Activated CD4-positive, alpha-beta T cell treated with anti-CD3 and anti-CD28 coated beads, Interleukin-2, amount 50 U/mL, for 4 hours (primary cell): ENCODE results near the gene GRIK5.
A peak's percentile ranks its signal among the peaks of the same experiment; 100 is the strongest.
"Not testable (repeated sequence)": the region's sequence is repeated elsewhere in the genome, so short reads cannot be mapped to it uniquely, and the experiment has no call there.

ENCODE experiments used
- DNase-seq, 2 experiments: peaks; one replicate each; pipeline ENCODE4 v3.0.0-alpha.2; 2020

Gene GRIK5

GRCh38 chr19:42069619-42070351, at the start of gene GRIK5:
Gene GRIK5, minus strand, starts transcription at chr19:42070206. Its CDS starts 4,436 bp downstream, at chr19:42065770.
- DNase-seq, result no peak

- DNase-seq, result no peak
Observed at GRCh38 chr19:42117076-42117475, 47.1 kb upstream of the GRIK5 start.

- DNase-seq, result no peak
Observed at GRCh38 chr19:42116308-42117075, 46.5 kb upstream of the GRIK5 start.

- no peak for DNase-seq
Observed at GRCh38 chr19:42115705-42116104, 45.7 kb upstream of the GRIK5 start.

GRCh38 chr19:42115219-42115618, 45.2 kb upstream of the GRIK5 start:
- no peak for DNase-seq

GRCh38 chr19:42114412-42114811, 44.4 kb upstream of the GRIK5 start:
- DNase-seq, result no peak

- DNase-seq, result no peak
Observed at GRCh38 chr19:42113641-42114348, 43.8 kb upstream of the GRIK5 start.

- DNase-seq, result no peak
Observed at GRCh38 chr19:42111811-42112210, 41.8 kb upstream of the GRIK5 start.

GRCh38 chr19:42111384-42111783, 41.4 kb upstream of the GRIK5 start:
- no peak for DNase-seq

GRCh38 chr19:42110658-42111057, 40.7 kb upstream of the GRIK5 start:
- DNase-seq, result no peak

- no peak for DNase-seq
Observed at GRCh38 chr19:42109896-42110295, 39.9 kb upstream of the GRIK5 start.

GRCh38 chr19:42108527-42109389, 38.8 kb upstream of the GRIK5 start:
- peak; percentile 90 for DNase-seq

- no peak for DNase-seq
Observed at GRCh38 chr19:42105368-42105767, 35.4 kb upstream of the GRIK5 start.

- DNase-seq, result no peak
Observed at GRCh38 chr19:42102877-42103276, 32.9 kb upstream of the GRIK5 start.

- not testable (repeated sequence) for DNase-seq
Observed at GRCh38 chr19:42100241-42100640, 30.2 kb upstream of the GRIK5 start.

- DNase-seq, result no peak
Observed at GRCh38 chr19:42099336-42099925, 29.4 kb upstream of the GRIK5 start.

GRCh38 chr19:42098781-42099180, 28.8 kb upstream of the GRIK5 start:
- no peak for DNase-seq

GRCh38 chr19:42097461-42097860, 27.5 kb upstream of the GRIK5 start:
- DNase-seq, result no peak

- no peak for DNase-seq
Observed at GRCh38 chr19:42096255-42096837, 26.3 kb upstream of the GRIK5 start.

GRCh38 chr19:42095814-42096230, 25.8 kb upstream of the GRIK5 start:
- DNase-seq, result no peak

GRCh38 chr19:42095142-42095813, 25.3 kb upstream of the GRIK5 start:
- no peak for DNase-seq
